HG02870 (cell line): ENCODE data around the gene ZNF655.
"Not testable (repeated sequence)": the region's sequence is repeated elsewhere in the genome, so short reads cannot be mapped to it uniquely, and the experiment has no call there.

ENCODE experiments used
- ATAC-seq: cut with Tn5 transposase; IDR thresholded peaks from one replicate; pipeline ENCODE4 v1.9.1; 2021; ENCODE audit warnings: mild to moderate bottlenecking, moderate library complexity; ENCODE audit not compliant: unreplicated experiment

ZNF655 gene, protein sequence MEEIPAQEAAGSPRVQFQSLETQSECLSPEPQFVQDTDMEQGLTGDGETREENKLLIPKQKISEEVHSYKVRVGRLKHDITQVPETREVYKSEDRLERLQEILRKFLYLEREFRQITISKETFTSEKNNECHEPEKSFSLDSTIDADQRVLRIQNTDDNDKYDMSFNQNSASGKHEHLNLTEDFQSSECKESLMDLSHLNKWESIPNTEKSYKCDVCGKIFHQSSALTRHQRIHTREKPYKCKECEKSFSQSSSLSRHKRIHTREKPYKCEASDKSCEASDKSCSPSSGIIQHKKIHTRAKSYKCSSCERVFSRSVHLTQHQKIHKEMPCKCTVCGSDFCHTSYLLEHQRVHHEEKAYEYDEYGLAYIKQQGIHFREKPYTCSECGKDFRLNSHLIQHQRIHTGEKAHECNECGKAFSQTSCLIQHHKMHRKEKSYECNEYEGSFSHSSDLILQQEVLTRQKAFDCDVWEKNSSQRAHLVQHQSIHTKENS

DNA sequence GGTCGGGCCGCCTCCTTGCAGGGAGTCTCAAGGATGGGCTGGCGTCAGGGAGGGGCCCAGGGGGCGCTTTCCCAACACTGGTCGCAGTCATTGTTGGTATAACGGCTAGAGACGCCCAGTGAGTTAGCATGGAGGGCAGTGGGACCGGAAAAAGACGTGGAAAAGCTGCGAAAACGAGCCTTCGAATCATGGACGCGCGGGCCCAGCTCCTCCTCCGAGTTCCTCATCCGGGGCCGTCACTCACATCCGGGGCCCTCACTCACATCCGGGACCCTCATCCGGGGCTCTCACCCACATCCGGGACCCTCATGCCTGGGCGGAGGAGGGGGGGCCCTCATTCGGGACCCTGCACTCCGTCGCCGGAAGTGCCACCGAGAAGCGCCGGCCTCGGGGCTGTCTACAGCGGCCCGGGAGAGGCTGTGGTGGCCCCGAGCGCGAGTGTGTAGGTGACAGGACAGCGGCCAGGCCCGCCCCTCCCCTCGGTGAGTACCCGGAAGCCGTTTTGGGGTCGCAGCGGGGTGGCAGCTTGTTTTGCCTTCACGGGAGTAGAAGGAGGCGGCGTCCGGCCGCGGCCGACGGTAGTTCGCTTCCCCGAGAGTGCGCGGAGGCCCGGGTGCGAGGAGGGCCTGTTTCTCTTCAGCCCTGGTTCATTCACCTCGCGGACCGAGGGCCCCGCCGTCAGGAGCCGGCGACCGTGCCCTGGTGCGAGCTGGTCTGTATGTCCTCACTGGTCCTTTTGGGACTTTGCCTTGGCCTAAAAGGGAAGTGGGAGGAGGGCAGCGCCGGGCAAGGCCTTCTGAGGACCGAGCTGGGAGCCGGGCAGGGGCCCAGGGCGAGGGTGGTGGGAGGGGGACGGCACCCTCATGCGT is at the start of gene ZNF655:
Gene ZNF655, plus strand, starts transcription at position 337 of the 869 bp plus-strand sequence. CDS start 1,918 bp downstream, outside the sequence.
- peak; percentile 74 for ATAC-seq

DNA sequence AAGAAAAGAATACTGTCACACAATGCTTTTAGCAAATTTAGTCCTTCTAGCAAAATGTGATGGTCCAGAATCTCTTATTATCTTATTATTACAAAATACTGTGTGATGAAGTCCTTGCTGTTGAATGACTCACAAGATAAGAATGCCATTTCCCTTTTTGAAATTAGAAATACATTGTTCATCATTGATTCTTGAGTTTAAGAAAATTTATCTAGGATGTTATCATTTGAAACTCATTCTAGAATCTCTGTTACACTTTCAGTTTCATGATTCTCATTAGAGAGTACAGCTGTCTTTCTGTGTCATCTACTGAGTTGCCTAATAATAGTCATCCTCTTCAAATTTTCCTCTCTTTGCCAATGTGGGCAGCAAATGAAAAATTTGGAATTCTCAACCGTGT is 44.4 kb upstream of the ZNF655 start:
- no peak for ATAC-seq

DNA sequence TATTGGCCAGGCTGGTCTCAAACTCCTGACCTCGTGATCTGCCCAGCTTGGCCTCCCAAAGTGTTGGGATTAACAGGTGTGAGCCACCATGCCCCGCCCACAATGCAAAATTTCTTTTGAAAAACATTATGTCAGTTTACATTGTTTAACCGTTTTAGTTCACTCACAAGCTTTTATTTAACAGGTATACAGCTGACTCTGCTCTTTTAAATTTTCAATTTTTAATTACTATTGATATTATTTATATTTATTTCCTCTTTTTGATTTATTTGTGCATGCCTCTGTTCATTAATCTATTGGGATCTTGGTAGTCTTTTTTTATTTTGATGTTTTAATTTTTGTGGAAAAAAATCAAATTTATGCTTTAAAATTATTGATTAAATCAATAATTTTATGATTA is 37.0 kb upstream of the ZNF655 start:
- no peak for ATAC-seq

DNA sequence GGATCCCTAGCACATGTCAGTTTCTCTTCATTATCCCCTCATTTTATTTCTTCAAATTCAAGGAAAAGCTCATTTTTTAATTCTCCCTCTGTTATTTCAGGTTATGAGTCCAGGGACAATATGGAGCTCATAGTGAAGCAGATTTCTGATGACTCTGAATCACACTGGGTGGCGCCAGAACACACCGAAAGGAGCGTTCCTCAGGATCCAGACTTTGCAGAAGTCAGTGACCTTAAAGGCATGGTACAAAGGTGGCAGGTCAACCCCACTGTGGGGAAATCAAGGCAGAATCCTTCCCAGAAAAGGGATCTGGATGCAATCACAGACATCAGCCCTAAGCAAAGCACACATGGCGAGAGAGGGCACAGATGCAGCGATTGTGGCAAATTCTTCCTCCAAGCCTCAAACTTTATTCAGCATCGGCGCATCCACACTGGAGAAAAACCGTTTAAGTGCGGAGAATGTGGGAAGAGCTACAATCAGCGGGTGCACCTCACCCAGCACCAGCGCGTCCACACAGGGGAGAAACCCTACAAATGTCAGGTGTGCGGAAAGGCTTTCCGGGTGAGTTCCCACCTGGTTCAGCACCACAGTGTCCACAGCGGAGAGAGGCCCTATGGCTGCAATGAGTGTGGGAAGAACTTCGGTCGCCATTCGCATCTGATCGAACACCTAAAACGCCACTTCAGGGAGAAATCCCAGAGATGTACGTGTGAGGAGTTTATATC is 32.6 kb upstream of the ZNF655 start:
- ATAC-seq: no peak

DNA sequence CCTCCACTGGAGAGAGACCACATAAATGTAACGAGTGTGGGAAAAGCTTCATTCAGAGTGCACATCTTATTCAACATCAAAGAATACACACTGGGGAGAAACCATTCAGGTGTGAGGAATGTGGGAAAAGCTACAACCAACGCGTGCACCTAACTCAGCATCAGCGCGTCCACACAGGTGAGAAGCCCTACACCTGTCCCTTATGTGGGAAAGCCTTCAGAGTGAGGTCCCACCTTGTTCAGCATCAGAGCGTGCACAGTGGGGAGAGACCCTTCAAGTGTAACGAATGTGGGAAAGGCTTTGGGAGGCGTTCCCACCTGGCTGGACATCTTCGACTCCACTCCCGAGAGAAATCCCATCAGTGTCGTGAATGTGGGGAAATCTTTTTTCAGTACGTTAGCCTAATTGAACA is 27.1 kb upstream of the ZNF655 start:
- ATAC-seq: no peak

DNA sequence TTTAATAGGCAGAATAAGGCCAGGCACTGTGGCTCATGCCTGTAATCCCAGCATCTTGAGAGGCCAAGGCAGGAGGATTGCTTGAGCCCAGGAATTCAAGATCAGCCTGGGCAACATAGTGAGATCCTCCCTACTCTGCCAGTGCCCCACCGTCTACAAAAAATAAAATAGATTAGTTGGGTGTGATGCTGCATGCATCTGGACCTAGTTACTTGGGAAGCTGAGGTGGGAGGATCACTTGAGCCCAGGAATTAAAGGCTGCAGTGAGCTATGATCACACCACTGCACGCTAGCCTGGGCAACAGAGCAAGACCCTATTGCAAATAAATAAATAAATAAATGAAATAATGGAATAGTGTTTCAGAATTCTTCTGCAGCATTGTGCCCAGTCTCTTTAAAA is 22.8 kb upstream of the ZNF655 start:
- no peak for ATAC-seq

DNA sequence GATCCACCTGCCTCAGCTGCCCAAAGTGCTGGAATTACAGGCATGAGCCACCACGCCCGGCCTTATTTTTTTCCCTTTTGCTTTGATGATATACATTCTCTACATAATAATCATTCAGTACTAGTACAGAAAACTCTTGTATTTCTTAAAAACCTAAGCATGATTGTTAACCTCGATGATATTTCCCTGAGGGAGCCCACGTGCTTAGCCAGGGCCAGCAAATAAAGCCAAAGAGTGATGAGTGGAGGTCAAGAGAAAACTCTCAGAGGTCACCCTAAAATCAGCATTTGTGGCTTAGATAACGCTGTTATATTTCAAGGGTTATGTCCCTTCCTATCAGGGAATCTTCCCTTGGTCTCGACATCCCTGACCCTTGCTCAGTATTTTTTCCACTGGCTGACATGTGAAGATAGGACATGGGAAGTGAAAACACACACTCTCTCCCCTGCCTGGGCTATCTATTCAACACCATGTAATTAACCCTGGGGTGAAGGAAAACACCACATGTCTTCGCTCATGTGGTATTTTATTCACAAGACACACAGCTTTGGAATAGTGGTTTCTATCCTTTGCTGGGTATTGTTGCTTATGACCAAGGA is 19.1 kb upstream of the ZNF655 start:
- ATAC-seq: no peak

DNA sequence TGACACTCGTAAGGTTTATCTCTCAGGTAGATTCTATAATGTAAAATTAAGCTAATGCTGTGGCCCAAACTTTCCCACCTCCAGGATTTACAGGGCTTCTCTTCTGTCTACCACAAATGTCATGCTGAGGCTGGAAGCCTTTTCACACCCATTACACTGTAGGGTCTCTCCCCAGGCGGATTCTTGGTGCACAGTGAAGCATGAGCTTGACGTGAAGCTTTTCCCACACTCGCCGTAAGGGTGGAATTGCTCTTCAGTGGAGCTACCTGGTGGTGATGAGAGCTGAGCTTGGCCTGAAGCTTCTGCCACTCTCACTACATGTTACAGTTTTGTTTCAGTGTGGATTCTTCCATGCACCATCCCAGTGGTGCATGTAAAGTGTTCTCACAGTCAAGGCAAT is 17.9 kb upstream of the ZNF655 start:
- no peak for ATAC-seq

DNA sequence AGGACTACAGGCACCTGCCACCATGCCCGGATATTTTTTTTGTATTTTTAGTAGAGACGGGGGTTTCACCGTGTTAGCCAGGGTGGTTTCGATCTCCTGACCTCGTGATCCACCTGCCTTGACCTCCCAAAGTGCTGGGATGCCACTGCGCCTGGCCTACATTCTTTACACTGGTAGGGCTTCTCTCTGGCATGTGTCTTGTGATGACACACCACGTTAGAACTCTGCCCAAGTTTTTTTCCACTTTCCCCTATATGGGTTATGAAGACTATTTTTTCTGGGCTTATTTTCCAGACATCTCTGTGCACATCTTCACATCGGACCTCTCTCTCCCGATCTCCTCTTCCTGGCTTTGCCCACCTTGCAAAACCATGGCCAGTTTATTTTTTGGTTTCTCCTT is 17.2 kb upstream of the ZNF655 start:
- ATAC-seq: no peak

DNA sequence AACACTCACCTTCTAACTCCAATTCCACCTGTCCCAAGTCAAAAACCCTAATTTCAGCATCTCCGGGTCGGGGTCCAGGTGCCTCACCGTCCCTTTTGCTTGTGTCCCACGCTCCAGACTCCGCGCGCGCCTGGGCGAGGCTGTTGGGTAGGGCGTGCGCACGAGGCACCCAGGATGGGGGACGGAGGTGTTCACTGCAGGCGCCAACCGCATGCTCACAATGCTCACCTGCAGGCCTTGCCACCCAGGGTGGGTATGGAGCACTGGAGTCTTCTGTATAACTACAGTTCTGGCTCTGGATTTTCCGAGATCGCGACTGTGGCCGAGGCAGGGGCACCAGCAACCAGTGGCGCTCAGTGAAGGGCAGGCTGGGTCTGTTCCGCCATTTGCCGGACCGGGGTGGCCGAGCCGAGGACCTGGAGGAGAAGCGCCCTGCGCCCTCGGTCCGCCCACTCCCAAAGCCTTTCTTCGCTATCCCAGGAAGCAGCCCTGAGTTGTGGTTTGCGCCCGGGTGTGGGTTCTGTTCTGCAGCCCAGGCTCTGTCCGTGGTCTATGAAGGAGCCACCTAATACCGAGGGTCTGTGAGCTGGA is 15.3 kb upstream of the ZNF655 start:
- no peak for ATAC-seq

DNA sequence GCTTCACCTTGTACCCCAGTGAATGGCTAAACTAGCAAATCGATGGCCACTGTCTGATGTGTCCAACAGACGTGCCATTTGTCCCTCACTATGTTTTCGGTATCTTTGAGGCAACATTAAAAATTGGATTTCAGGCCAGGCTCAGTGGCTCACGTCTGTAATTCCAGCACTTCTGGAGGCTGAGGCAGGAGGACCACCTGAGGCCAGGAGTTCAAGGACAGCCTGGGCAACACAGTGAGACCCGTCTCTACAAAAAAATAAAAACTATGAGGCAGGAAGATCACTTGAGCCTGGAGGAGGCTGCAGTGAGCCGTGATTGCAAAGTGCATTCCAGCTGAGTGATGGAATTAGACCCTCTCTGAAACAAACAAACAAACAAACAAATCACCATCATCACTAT is 14.5 kb upstream of the ZNF655 start:
- ATAC-seq: no peak

DNA sequence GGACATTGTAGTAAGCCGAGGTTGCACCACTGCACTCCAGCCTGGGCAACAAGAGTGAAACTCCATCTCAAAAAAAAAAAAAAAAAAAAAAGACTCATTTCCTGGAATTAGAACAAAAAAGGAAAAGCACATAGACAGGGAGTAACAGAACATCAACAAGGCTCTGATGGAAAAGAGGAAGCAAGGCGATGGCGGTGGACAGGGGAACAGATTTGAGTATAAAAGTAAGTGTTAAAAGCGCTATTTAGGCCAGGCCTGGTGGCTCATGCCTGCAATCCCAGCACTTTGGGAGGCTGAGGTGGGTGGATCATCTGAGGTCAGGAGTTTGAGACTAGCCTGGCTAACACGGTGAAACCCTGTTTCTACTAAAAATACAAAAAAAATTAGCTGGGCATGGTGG is 13.1 kb upstream of the ZNF655 start:
- not testable (repeated sequence) for ATAC-seq

DNA sequence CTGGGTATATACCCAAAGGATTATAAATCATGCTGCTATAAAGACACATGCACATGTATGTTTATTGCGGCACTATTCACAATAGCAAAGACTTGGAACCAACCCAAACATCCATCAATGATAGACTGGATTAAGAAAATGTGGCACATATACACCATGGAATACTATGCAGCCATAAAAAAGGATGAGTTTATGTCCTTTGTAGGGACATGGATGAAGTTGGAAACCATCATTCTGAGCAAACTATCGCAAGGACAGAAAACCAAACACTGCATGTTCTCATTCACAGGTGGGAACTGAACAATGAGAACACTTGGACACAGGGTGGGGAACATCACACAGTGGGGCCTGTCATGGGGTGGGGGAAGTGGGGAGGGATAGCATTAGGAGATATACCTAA is 8.9 kb upstream of the ZNF655 start:
- not testable (repeated sequence) for ATAC-seq

DNA sequence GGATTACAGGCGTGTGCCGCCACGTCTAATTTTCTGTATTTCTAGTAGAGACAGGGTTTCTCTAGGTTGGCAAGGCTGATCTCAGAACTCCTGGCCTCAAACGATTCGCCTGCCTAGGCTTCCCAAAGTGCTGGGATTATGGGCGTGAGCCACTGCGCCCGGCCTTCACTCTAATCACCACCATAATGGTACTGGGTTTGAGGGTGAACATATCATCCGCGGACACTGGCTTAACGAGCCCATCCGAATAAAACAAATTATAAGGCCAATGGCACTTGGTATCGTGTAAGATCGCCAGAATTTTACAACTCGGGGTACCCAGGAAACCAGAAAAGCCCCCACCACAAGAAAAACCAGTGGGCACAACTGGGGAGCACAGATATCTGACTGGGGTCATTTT is 7.1 kb upstream of the ZNF655 start:
- ATAC-seq: no peak

DNA sequence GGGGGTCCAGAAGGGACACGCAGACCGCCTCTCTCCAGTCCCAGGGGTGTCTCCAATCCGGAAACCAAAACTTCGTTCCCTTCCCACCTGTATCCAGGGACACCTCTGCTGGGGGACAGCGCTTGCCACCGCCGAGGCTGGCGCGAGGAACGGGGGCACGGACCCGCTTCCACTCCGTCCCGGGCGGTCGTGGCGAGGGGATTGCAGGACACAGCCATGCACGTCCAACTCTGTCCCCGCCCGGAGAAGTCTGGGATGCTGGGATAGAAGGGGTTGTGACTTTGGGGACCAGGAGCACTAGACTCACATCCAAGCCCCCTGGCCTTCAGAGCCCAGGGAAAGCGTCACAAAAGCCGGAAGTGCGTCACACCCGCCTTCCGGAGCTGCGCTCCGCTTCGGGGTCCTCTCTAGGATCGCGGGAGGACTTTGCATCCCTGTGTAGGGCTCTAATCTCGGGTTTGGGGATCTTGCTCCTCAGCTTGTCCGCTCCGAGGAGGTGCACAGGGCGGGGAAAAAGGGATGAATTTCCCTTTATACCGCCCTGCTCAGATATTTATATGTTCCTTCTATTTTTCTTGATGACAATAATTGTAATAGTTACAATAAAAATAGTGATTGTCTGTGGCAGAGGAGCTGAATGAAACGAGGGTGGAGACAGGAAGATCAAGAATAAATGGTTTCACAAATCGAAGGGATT is 6.5 kb upstream of the ZNF655 start, which contains the start of gene FAM200A:
Gene FAM200A, minus strand, starts transcription at position 348 of the 697 bp plus-strand sequence. CDS start 3,707 bp downstream, outside the sequence.
- ATAC-seq: peak; percentile 89

DNA sequence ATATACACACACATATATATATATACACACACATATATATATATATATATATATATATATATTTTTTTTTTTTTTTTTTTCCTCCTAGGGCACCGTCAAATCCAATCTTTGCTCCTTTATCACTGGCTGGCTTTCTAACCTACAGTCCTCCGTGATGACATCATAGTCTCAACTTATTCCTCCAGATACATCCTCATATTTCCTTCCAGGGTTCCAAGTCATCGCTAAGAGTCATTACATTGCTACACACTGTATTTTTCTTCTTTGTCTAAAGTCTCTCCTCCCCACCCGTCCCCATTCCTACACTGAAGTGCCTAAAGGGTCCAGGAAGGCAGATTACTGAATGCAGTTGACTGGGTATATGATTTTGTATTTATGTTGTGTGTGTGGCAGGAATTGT is 5.4 kb upstream of the ZNF655 start:
- no peak for ATAC-seq

DNA sequence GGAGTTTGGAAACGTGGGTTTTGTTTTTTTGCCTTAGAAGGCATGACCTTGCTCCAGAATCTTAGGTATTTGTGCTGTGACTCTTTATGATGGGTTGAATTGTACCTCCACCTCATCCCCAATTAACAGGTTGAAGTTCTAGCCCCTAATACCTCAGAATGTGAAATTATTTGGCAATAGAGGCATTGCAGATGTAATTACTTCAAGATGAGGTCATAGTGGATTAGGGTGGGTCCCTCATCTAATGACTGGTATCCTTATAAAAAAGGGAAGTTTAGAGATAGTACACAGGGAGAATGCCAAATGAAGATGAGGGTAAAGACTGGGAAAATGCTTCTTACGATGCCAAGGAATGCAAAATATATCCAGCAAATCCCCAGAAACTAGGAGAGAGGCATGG is 3.5 kb upstream of the ZNF655 start:
- no peak for ATAC-seq

DNA sequence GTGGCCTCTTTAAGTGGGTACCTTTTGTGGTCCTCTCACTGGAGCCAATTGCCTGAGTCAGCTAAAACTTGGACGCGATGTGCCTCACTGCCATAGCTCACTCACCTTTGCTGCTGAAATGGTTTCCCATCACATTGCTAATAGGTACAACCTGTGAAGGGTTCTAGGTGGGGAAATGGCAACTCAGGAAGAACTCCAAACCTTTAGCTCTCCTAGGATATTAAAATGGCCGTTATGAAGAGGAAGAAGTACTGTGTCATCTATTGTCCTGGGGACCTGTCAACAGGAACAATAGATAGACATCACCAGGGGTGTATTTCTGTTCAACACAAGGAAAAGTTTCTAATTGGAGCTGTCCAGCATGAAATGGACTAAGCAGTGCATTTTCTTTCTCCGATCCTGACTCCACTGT is 1.2 kb upstream of the ZNF655 start:
- ATAC-seq: no peak

DNA sequence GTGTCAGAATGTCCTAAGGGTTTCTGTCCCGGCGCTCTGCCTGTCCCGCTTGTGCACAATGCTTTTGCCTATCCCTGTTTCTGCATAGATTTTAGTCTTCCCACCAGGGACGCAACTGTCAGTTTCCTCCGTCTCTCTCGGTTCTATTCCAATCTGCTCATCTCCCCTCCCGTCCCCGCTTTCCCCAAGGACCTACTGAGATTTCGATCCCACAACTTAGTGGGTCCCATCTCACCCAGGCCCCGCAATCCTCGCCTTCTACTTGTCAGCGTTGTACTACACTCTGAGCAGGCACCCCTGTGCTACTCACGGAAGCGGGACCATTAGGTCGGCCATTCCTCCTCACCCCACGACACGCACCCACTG is 519 bp upstream of the ZNF655 start:
- ATAC-seq: peak; percentile 33
